ENCODE measurements around the gene CD82.

CD82 gene

GRCh38 chr11:44526438-44526837, 39.0 kb upstream of the CD82 start:
- Histone ChIP-seq H3K9ac (ENCODE audit: low read depth, low read length) (no peak overlapping the region), H3K9me3 (ENCODE audit: insufficient read depth, low read depth, low read length) (no peaks in the 10 kb centered on the region), H3K4me1 (ENCODE audit: insufficient read depth, low read length) (peaks cover 9% of the 10 kb centered on the region; the same call in 1 of the 2 replicates), H3K27me3 (ENCODE audit: insufficient read depth, low read length) (no peaks in the 10 kb centered on the region), H3K4me3 (ENCODE audit: low read length) (no peak overlapping the region), H3K36me3 (ENCODE audit: insufficient read depth, low read length) (no peaks in the 10 kb centered on the region), H3K27ac (ENCODE audit: low read depth, low read length) (no peak overlapping the region)
- 61% methylated on average over 12 of the region's 12 CpGs for WGBS

GRCh38 chr11:44527476-44527875, 38.0 kb upstream of the CD82 start:
- H3K9ac ChIP-seq (ENCODE audit: low read depth, low read length) = no peak overlapping the region
- no peaks in the 10 kb centered on the region for H3K27me3 ChIP-seq (ENCODE audit: insufficient read depth, low read length)
- H3K4me1 ChIP-seq (ENCODE audit: insufficient read depth, low read length) = peaks cover 9% of the 10 kb centered on the region; the same call in 1 of the 2 replicates
- no peaks in the 10 kb centered on the region for H3K9me3 ChIP-seq (ENCODE audit: insufficient read depth, low read depth, low read length)
- whole genome bisulfite sequencing = 77% methylated on average over 10 of the region's 10 CpGs
- H3K4me3 ChIP-seq (ENCODE audit: low read length) = no peak overlapping the region
- no peak overlapping the region for H3K27ac ChIP-seq (ENCODE audit: low read depth, low read length)
- H3K36me3 ChIP-seq (ENCODE audit: insufficient read depth, low read length) = no peaks in the 10 kb centered on the region

GRCh38 chr11:44528103-44528502, 37.4 kb upstream of the CD82 start:
- H3K36me3 ChIP-seq (ENCODE audit: insufficient read depth, low read length) = no peaks in the 10 kb centered on the region
- H3K4me3 ChIP-seq (ENCODE audit: low read length) = no peak overlapping the region
- WGBS = 60% methylated on average over 8 of the region's 8 CpGs

GRCh38 chr11:44528581-44528980, 36.9 kb upstream of the CD82 start:
- no peaks in the 10 kb centered on the region for H3K27me3 ChIP-seq (ENCODE audit: insufficient read depth, low read length)
- no peaks in the 10 kb centered on the region for H3K9me3 ChIP-seq (ENCODE audit: insufficient read depth, low read depth, low read length)
- WGBS = 69% methylated on average over 2 of the region's 2 CpGs

More at GRCh38 chr11:44528103-44528502, 37.4 kb upstream of the CD82 start:
- no peaks in the 10 kb centered on the region for H3K9me3 ChIP-seq (ENCODE audit: insufficient read depth, low read depth, low read length)
- H3K9ac ChIP-seq (ENCODE audit: low read depth, low read length) = no peak overlapping the region
- no peaks in the 10 kb centered on the region for H3K27me3 ChIP-seq (ENCODE audit: insufficient read depth, low read length)
- no peak overlapping the region for H3K27ac ChIP-seq (ENCODE audit: low read depth, low read length)
- peaks cover 9% of the 10 kb centered on the region; the same call in 1 of the 2 replicates for H3K4me1 ChIP-seq (ENCODE audit: insufficient read depth, low read length)

GRCh38 chr11:44529895-44530412, 35.5 kb upstream of the CD82 start:
- H3K4me1 ChIP-seq (ENCODE audit: insufficient read depth, low read length) = peaks cover 9% of the 10 kb centered on the region; the same call in 1 of the 2 replicates
- no peaks in the 10 kb centered on the region for H3K9me3 ChIP-seq (ENCODE audit: insufficient read depth, low read depth, low read length)
- H3K27ac ChIP-seq (ENCODE audit: low read depth, low read length) = no peak overlapping the region
- WGBS = 94% methylated on average over 7 of the region's 7 CpGs
- H3K36me3 ChIP-seq (ENCODE audit: insufficient read depth, low read length) = no peaks in the 10 kb centered on the region
- H3K9ac ChIP-seq (ENCODE audit: low read depth, low read length) = no peak overlapping the region
- no peak overlapping the region for H3K4me3 ChIP-seq (ENCODE audit: low read length)
- H3K27me3 ChIP-seq (ENCODE audit: insufficient read depth, low read length) = no peaks in the 10 kb centered on the region

More at GRCh38 chr11:44528581-44528980, 36.9 kb upstream of the CD82 start:
- Histone ChIP-seq H3K27ac (ENCODE audit: low read depth, low read length) (no peak overlapping the region), H3K4me1 (ENCODE audit: insufficient read depth, low read length) (peaks cover 9% of the 10 kb centered on the region; the same call in 1 of the 2 replicates), H3K4me3 (ENCODE audit: low read length) (no peak overlapping the region), H3K36me3 (ENCODE audit: insufficient read depth, low read length) (no peaks in the 10 kb centered on the region), H3K9ac (ENCODE audit: low read depth, low read length) (no peak overlapping the region)

- H3K4me1 ChIP-seq (ENCODE audit: insufficient read depth, low read length) = peaks cover 9% of the 10 kb centered on the region; the same call in 1 of the 2 replicates
- no peaks in the 10 kb centered on the region for H3K36me3 ChIP-seq (ENCODE audit: insufficient read depth, low read length)
- H3K4me3 ChIP-seq (ENCODE audit: low read length) = no peak overlapping the region
- no peak overlapping the region for H3K9ac ChIP-seq (ENCODE audit: low read depth, low read length)
- no peak overlapping the region for H3K27ac ChIP-seq (ENCODE audit: low read depth, low read length)
- no peaks in the 10 kb centered on the region for H3K9me3 ChIP-seq (ENCODE audit: insufficient read depth, low read depth, low read length)
- WGBS = 74% methylated on average over 9 of the region's 9 CpGs
- no peaks in the 10 kb centered on the region for H3K27me3 ChIP-seq (ENCODE audit: insufficient read depth, low read length)
Measured at GRCh38 chr11:44530413-44531115, 34.9 kb upstream of the CD82 start.

- Histone ChIP-seq H3K4me3 (ENCODE audit: low read length) (no peak overlapping the region), H3K9ac (ENCODE audit: low read depth, low read length) (no peak overlapping the region), H3K36me3 (ENCODE audit: insufficient read depth, low read length) (no peaks in the 10 kb centered on the region), H3K27ac (ENCODE audit: low read depth, low read length) (no peak overlapping the region), H3K4me1 (ENCODE audit: insufficient read depth, low read length) (peaks cover 7% of the 10 kb centered on the region; the same call in 1 of the 2 replicates), H3K27me3 (ENCODE audit: insufficient read depth, low read length) (no peaks in the 10 kb centered on the region), H3K9me3 (ENCODE audit: insufficient read depth, low read depth, low read length) (no peaks in the 10 kb centered on the region)
- 73% methylated on average over 9 of the region's 9 CpGs for WGBS
Measured at GRCh38 chr11:44531116-44531504, 34.4 kb upstream of the CD82 start.

GRCh38 chr11:44531636-44532035, 33.8 kb upstream of the CD82 start:
- H3K4me1 ChIP-seq (ENCODE audit: insufficient read depth, low read length) = peaks cover 2% of the 10 kb centered on the region; the same call in 1 of the 2 replicates
- 91% methylated on average over 8 of the region's 8 CpGs for WGBS
- no peak overlapping the region for H3K9ac ChIP-seq (ENCODE audit: low read depth, low read length)
- no peak overlapping the region for H3K4me3 ChIP-seq (ENCODE audit: low read length)
- H3K9me3 ChIP-seq (ENCODE audit: insufficient read depth, low read depth, low read length) = no peaks in the 10 kb centered on the region
- no peaks in the 10 kb centered on the region for H3K27me3 ChIP-seq (ENCODE audit: insufficient read depth, low read length)
- no peak overlapping the region for H3K27ac ChIP-seq (ENCODE audit: low read depth, low read length)
- no peaks in the 10 kb centered on the region for H3K36me3 ChIP-seq (ENCODE audit: insufficient read depth, low read length)

- 93% methylated on average over 2 of the region's 4 CpGs for WGBS
- Histone ChIP-seq H3K36me3 (ENCODE audit: insufficient read depth, low read length) (no peaks in the 10 kb centered on the region), H3K9ac (ENCODE audit: low read depth, low read length) (no peak overlapping the region), H3K9me3 (ENCODE audit: insufficient read depth, low read depth, low read length) (no peaks in the 10 kb centered on the region), H3K27me3 (ENCODE audit: insufficient read depth, low read length) (peaks cover 4% of the 10 kb centered on the region), H3K4me1 (ENCODE audit: insufficient read depth, low read length) (no peaks in the 10 kb centered on the region; the same call in 1 of the 2 replicates), H3K4me3 (ENCODE audit: low read length) (no peak overlapping the region), H3K27ac (ENCODE audit: low read depth, low read length) (no peak overlapping the region)
Measured at GRCh38 chr11:44532809-44533208, 32.7 kb upstream of the CD82 start.

- 90% methylated on average over 5 of the region's 5 CpGs for WGBS
- H3K27me3 ChIP-seq (ENCODE audit: insufficient read depth, low read length) = peaks cover 10% of the 10 kb centered on the region
- no peak overlapping the region for H3K9ac ChIP-seq (ENCODE audit: low read depth, low read length)
- no peaks in the 10 kb centered on the region; the same call in 1 of the 2 replicates for H3K4me1 ChIP-seq (ENCODE audit: insufficient read depth, low read length)
- H3K4me3 ChIP-seq (ENCODE audit: low read length) = no peak overlapping the region
- H3K27ac ChIP-seq (ENCODE audit: low read depth, low read length) = no peak overlapping the region
- H3K9me3 ChIP-seq (ENCODE audit: insufficient read depth, low read depth, low read length) = no peaks in the 10 kb centered on the region
- H3K36me3 ChIP-seq (ENCODE audit: insufficient read depth, low read length) = no peaks in the 10 kb centered on the region
Measured at GRCh38 chr11:44533921-44534711, 31.3 kb upstream of the CD82 start.

Data from HUES64 (cell line).